Myocyte (in vitro differentiated cells): ENCODE data around the gene GRK2. TPM values are rescaled to one million over a fixed set of nuclear protein-coding genes. Genes with fewer than 3 reads are reported as not detected.

ENCODE experiments used
- DNase-seq: peaks from one replicate; pipeline ENCODE4 v3.0.0-alpha.2; 2012; ENCODE audit warnings: low read depth
- total RNA-seq: library from RNA; depleted of rRNA; stranded (reverse); fragments of >200 nt; gene quantifications from 2 replicates; pipeline ENCODE4 v1.2.3, GENCODE V29; 2014

GRK2 gene
- total RNA-seq, 1 donor from 2014 or later = 101 TPM

DNA sequence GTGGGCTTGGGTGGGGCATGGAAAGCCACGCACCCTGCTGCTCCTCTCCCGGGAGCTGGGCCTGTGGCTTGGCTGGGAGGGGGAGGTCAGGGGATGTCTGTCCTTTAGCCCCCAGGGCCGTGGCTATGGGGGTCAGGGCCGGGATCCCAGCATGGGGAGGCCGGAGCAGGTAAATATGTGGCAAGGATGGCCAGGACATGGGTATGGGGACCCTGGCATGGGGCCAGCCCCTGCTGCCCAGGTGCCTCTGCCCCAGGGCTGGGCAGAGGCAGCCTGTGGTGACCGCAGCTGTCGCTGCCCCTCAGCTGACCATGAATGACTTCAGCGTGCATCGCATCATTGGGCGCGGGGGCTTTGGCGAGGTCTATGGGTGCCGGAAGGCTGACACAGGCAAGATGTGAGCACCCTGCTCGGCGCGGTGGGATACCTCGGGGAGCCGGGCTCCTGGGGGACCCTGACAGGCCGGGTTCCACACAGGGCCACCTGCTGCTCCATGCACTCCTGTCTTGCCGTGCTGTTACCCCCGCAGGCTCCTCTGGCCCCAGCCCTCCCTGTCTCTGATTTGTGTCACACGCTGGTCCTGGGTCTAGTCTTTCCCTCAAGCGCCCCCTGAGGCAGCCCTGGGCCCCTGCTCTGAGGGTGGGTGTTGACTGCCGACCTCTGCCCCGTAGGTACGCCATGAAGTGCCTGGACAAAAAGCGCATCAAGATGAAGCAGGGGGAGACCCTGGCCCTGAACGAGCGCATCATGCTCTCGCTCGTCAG lies 14.7 kb downstream of the GRK2 start:
- DNase-seq = peak; percentile 79

DNA sequence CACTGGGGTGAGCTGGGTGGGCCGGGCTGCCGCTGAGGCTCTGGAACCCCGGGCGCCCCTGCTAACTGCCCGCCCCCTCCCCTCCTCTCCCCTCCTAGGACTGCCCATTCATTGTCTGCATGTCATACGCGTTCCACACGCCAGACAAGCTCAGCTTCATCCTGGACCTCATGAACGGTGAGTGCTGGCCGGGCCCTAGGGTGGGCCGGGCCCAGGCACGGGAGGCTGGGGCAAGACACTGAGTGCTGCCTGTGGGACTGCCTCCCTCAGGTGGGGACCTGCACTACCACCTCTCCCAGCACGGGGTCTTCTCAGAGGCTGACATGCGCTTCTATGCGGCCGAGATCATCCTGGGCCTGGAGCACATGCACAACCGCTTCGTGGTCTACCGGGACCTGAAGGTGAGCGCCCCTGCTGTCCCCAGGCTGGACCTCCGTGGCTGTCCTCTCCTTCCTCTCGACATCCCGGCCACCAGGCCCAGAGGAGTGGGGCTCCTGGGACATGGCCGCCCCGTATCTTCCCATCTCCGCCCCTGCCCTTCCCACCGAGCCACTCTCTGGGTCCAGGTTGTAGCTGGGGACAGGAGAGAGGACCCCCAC lies 15.4 kb downstream of the GRK2 start:
- no peak for DNase-seq

DNA sequence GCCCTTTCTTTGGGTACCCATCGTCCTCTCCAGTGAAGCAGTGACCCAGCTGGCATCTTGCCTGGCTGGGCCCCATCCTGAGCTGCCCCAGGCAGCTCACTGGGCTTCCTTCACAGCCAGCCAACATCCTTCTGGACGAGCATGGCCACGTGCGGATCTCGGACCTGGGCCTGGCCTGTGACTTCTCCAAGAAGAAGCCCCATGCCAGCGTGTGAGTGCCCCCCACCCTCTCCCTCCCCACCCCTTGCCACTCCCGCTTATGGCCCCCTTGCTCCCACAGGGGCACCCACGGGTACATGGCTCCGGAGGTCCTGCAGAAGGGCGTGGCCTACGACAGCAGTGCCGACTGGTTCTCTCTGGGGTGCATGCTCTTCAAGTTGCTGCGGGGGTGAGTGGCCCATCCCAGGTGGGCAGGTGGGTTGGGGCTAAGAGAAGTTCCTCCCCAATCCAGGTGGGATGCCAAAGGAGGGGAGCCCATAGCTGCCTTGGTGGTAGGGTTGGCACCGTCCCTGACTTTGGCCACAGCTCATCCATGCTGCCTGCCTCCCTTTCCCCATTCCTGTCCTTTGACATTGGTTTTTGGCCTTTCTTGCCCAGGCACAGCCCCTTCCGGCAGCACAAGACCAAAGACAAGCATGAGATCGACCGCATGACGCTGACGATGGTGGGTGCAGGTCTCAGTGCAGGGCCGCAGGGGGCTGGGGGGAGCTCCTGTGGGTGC lies 16.0 kb downstream of the GRK2 start:
- DNase-seq = no peak

GRCh38 chr11:67282876-67283371 lies 16.7 kb downstream of the GRK2 start:
- DNase-seq = no peak

- no peak for DNase-seq
Observed at GRCh38 chr11:67283481-67283963, 17.2 kb downstream of the GRK2 start.

GRCh38 chr11:67284811-67285540 lies 18.7 kb downstream of the GRK2 start:
- no peak for DNase-seq

- DNase-seq = no peak
Observed at GRCh38 chr11:67285541-67286498, 19.5 kb downstream of the GRK2 start.

- DNase-seq = no peak
Observed at GRCh38 chr11:67286621-67287333, 20.5 kb downstream of the GRK2 start.

DNA sequence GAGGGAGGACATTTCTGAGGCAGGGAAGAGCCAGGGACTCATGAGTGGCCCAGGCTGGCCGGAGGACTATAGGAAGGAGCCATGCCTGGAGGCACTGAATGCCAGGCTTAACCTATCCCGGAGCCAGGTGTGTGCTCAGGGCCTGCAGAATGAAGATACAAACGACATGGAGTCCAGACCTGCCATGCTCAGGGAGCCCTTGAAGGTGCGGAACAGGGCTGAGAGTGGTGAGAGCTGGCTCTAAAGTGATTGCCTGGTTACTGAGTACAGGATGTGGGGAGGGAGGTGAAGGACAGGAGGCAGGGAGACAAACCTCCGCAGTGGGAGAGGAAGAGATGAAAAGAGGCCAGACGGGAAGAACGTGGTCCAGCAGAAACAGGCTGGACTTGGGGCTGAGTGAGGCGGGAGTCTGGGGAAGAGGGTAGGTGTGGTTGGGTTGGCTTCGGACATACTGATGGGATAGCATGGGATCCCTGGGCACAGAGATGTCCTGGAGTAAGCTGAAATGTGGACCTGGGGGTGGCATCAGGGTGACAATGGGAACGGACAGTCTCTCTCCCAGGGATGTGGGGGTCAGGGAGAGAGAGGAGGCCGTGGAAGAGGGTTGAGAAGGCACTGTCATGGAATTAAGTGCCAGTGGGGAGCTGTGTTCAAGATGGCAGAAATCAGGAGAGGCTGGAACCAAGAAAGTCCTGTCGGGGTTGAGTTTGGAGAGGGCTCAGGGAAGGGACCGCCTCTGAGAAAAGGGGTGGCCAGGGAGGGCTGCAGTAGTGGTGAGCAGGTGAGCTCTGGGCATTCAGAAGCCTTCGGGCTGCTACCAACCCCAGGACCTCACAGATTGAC lies 21.3 kb downstream of the GRK2 start:
- no peak for DNase-seq

GRCh38 chr11:67288198-67288451 lies 21.9 kb downstream of the GRK2 start:
- DNase-seq = no peak

DNA sequence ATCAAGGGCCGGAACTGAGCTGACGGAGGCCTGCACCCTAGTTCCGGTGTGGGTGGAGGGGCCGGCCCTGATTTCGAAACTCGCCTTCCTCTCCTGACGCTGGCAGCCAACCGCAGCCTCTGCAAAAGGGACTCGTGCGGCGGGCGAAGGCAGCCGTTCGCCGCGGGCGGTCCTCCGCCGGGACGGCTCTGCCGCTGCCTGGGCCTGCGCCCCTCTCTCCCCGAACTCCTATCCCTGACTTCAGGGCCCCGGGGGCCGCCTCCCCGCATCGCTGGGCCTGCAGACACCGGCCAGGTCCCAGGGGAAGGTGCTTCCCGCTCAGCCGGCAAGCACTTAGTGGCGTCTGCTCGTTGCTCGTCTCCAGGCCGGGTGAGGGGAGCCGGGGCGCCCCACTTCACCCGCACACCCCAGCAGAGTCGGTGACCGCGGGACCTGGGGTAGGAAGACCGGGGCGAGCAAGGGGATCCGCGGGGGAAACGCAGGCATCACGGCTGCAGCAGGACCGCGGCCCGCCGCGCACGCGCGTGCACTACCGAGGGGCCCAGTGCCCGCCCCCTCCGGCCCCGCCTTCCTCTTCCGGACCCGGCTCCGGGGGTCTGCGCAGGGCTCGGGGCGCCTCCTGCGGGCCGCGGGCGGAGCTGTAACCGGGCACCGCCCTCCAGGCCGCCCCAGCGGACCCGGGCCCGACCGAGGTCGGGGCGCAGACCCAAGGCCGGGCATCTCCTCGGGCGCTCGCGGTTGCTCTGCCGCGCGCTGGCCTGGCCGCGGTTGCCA lies 22.4 kb downstream of the GRK2 start:
- DNase-seq = peak; percentile 86

DNA sequence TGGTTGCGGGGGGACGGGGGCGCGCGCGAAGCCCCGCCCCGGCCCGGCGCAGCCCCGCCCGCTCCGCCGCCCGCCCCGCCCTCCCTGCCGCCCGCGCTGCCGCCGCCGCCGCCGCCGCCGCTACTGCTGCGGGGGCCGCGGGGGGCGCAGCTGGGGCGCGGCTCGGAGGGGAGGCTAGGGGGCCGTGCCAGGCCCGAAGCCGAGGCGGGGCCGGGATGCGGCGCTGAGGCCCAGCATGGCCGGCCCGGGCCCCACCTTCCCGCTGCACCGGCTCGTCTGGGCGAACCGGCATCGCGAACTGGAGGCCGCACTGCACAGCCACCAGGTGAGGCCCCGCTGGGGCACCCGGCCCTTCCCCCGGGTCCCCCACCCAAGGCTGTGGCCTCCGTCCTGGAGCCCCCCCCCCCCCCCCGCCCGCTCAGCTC lies 23.0 kb downstream of the GRK2 start, which contains the start of gene ANKRD13D:
ANKRD13D (plus strand) TSS at position 78 of the 425 bp plus-strand sequence; CDS start at position 236, 158 bp downstream.
- no peak for DNase-seq

DNA sequence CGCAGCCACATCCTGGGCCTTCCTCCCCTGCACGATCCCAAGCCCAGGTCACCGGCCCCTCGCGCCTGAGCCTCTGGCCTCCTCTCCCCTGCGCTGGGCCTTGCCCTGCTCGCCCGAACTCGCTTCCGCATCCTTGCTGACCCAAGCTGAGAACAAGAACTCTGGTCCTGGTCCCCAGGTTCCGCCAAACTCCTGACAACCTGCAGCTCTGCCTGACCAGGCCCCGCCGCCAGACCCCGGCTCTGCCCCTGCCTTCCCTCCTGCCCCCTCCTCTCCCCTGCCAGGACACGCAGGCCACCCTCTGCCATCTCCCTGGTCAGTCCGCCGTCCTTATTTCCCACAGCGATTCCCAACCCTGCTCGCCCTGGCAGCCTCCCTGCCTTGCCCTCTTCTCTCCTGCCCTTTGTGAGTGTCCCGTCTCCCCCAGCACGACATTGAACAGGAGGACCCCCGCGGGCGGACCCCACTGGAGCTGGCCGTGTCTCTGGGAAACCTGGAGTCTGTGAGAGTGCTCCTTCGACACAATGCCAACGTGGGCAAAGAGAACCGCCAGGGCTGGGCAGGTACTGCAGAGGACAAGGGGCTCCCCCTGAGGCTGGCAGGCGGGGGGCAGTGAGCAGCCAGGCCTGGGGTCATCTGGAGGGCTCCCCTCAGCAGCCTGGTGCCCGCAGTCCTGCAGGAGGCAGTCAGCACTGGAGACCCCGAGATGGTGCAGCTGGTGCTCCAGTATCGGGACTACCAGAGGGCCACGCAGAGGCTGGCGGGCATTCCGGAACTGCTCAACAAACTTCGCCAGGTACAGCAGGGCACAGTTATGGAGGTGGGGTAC lies 23.6 kb downstream of the GRK2 start:
- DNase-seq = no peak

DNA sequence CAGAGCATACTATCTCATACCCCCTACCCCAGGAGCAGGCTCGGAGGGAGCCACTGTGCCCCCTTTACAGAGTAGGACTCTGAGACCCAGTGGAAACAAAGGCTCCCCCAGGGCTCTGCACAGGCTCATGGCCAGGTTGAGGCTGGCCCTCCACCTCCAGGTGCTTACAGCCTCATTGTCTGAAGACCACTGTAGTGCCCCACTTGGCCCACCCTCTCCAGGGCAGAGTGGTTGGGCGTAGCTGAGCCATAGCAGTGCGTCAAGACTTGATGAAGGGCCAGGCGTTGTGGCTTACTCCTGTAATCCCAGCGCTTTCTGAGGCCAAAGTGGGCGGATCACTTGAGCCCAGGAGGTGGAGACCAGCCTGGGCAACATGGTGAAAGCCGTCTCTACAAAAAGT lies 24.5 kb downstream of the GRK2 start:
- DNase-seq = no peak

DNA sequence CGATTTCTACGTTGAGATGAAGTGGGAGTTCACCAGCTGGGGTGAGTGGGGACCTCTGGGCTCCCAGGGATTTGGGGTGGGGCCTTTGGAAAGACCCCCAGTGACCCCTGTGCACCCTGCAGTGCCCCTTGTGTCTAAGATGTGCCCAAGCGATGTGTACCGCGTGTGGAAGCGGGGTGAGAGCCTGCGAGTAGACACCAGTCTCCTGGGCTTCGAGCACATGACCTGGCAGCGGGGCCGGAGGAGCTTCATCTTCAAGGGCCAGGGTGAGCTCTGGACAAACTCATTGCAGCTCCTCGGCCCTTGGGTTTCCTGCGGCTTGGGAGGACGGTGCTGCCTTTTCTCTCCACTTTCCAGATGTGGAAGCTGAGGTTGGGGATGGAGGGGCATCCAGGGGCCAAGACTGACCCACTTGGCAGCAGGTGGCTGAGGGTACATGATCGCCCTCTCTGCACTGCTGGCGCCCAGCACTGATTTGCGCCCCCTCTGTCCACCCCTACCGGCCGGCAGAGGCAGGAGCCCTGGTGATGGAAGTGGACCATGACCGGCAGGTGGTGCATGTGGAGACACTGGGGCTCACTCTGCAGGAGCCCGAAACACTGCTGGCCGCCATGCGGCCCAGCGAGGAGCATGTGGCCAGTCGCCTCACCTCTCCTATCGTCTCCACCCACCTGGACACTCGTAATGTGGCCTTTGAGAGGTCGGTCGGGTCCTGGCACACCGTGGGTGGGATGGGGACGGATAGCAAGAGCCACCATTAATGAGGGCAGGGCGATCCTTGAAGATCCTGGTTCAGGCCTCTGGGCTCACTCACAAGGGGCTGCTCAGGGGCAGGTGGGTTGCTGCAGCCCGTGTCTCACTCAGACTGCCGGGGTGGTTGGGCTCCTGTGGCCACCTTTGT lies 25.5 kb downstream of the GRK2 start:
- DNase-seq = no peak

DNA sequence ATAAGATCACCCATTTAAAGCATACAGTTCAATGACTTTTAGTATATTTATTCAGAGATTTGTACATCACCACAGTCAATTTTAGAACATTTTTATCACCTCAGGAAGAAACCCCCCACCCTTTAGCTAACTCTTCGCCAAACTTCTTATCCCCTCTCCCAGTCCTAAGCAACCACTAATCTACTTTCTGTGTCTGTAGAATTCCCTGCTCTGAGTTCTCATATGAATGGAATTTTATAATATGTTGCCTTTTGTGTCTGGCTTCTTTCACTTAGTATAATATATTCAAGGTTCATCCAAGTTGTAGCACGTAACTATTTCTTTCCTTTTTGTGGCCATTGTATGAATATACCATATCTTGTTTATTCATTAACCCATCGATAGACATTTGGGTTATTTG lies 26.4 kb downstream of the GRK2 start:
- DNase-seq = no peak
